Esophagus muscularis mucosa (tissue), 4 donors: ENCODE measurements around the gene BCKDHB. TPM values are rescaled to one million over a fixed set of nuclear protein-coding genes. Genes with fewer than 3 reads are reported as not detected.
"Not testable (repeated sequence)": the region's sequence is repeated elsewhere in the genome, so short reads cannot be mapped to it uniquely, and the experiment has no call there.

Experiments used
- DNase-seq: peaks from one replicate; pipeline ENCODE4 v3.0.0-alpha.2; 2017; ENCODE audit errors: extremely low spot score
- H3K27ac ChIP-seq, 4 donors: fragments of 200-600 bp; sonication (generic); replicated peaks in 1 of 4; 1 replicate in 3 of 4; 2 replicates in 1 of 4; pipeline ENCODE4 v1.5.1; 2016 to 2019; ENCODE audit warnings: mild to moderate bottlenecking in 1 of 4
- H3K27me3 ChIP-seq, 4 donors: fragments of 200-600 bp; sonication (generic); one replicate each; pipeline versions ENCODE4 v1.5.1 to v1.6.0; 2016 to 2019
- H3K36me3 ChIP-seq, 4 donors: fragments of 200-600 bp; sonication (generic); one replicate each; pipeline ENCODE4 v1.5.1; 2016 to 2019
- H3K4me1 ChIP-seq, 4 donors: fragments of 200-600 bp; sonication (generic); one replicate each; pipeline ENCODE4 v1.5.1; 2016 to 2019
- H3K4me3 ChIP-seq, 4 donors: fragments of 200-600 bp; sonication (generic); 1 replicate in 2 of 4; 2 replicates in 2 of 4; pipeline ENCODE4 v1.5.1; 2016 to 2019; ENCODE audit warnings: mild to moderate bottlenecking in 4 of 4, moderate library complexity in 1 of 4
- H3K9me3 ChIP-seq, 4 donors: fragments of 200-600 bp; sonication (generic); 1 replicate in 3 of 4; 2 replicates in 1 of 4; pipeline ENCODE4 v1.5.1; 2016 to 2019
- EP300 ChIP-seq: sonication (generic); formaldehyde crosslinking; IDR thresholded peaks from one replicate; pipeline ENCODE4 v1.6.1; 2017; ENCODE audit warnings: antibody characterized with exemption
- POLR2A ChIP-seq: fragments of 450-650 bp; IDR thresholded peaks from one replicate; pipeline ENCODE4 v1.6.1; 2017; ENCODE audit warnings: antibody characterized with exemption, moderate library complexity, mild to moderate bottlenecking, low read depth
- POLR2AphosphoS5 ChIP-seq, 2 donors: sonication (generic); formaldehyde crosslinking; IDR thresholded peaks; one replicate each; pipeline ENCODE4 v1.6.1; 2017; ENCODE audit warnings: antibody characterized with exemption in 2 of 2
- WGBS: methylation state at CpG from one replicate; pipeline ENCODE4 v1.1.5; 2018; 5-methylcytosine and 5-hydroxymethylcytosine counted together
- intact Hi-C: fragments of 100-400 bp; cut with DNase I; formaldehyde crosslinking; loops from one replicate; pipeline ENCODE4 v1.15.1; 2023
- total RNA-seq, 4 donors: library from RNA; depleted of rRNA; stranded (reverse); fragments of >200 nt; gene quantifications; one replicate each; pipeline versions ENCODE4 v1.1.0 to v1.2.1, GENCODE V29; 2016
- TF ChIP-seq, protein P1 (sequence below), 3 experiments: fragments of 200-600 bp in 2 of 3; fragments of 450-650 bp in 1 of 3; sonication (generic) in 2 of 3; IDR thresholded peaks; one replicate each; pipeline ENCODE4 v1.5.1; 2017 to 2019; ENCODE audit warnings: antibody characterized with exemption in 3 of 3, mild to moderate bottlenecking in 2 of 3, moderate library complexity in 1 of 3

BCKDHB gene
- total RNA-seq, 4 donors from 2014 or later = 12.2 to 26.2 (median 20.6) TPM

DNA sequence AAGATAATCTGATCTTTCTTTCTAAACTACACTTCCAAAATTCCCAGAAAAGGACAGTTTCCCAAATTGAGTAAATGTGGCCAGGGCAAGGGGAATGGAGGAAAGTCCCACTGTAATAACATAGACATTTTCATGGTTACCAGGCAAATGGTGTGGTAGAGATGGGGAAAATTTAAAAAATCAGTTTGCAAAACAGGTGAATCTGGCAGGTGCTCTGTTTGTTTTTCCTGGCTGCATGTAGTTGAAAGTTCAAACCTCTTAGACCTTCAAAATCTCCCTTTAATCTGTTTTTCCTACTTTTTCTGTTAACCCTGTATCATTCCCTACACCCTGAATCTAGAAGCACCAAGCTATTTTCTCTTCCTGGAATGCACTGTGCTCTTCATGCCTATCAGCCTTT lies 2.0 kb upstream of the BCKDHB start:
- peaks cover 6 to 17% (median 13%) of the 10 kb centered on the region in 4 donors for H3K4me1 ChIP-seq
- H3K27me3 ChIP-seq = no peaks in the 10 kb centered on the region
- intact Hi-C loops = loop anchor here (10.0 kb wide), 2 partner anchors 870 to 1650 kb away; partner anchors contain the start of genes HMGN3 and TENT5A
- H3K36me3 ChIP-seq = no peaks in the 10 kb centered on the region
- H3K9me3 ChIP-seq = no peaks in the 10 kb centered on the region
- TF ChIP-seq, protein P1, sequence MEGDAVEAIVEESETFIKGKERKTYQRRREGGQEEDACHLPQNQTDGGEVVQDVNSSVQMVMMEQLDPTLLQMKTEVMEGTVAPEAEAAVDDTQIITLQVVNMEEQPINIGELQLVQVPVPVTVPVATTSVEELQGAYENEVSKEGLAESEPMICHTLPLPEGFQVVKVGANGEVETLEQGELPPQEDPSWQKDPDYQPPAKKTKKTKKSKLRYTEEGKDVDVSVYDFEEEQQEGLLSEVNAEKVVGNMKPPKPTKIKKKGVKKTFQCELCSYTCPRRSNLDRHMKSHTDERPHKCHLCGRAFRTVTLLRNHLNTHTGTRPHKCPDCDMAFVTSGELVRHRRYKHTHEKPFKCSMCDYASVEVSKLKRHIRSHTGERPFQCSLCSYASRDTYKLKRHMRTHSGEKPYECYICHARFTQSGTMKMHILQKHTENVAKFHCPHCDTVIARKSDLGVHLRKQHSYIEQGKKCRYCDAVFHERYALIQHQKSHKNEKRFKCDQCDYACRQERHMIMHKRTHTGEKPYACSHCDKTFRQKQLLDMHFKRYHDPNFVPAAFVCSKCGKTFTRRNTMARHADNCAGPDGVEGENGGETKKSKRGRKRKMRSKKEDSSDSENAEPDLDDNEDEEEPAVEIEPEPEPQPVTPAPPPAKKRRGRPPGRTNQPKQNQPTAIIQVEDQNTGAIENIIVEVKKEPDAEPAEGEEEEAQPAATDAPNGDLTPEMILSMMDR (IDR thresholded peaks at IDR 0.05) = no peak
- no peak for TF ChIP-seq POLR2A
- H3K4me3 ChIP-seq = no peak overlapping the region
- no peak overlapping the region for H3K27ac ChIP-seq
- no peak for DNase-seq

DNA sequence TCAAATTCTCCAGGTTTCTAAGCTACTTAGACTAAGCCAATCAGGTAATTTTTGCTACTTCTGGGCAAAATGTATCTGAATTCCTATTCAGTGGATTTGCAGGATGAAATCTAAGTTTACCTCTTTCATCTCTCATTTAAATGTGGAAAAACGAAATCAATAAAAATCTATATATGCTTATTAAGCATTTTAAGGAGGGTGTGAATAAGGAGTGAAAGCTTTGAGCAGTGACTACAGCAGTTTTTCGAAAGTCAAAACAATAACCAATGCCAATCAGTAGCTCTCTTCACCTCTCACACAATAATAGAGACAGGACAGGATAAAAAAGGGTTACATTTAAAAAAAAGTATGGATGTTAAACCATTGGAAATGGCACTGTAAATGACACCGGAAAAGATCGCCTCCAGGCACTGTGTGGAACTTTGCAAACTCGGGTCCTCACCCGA lies 476 bp upstream of the BCKDHB start:
- no peak for TF ChIP-seq EP300
- TF ChIP-seq POLR2A = no peak
- TF ChIP-seq, protein P1 (IDR thresholded peaks at IDR 0.05) = no peak
- TF ChIP-seq POLR2AphosphoS5 (IDR thresholded peaks at IDR 0.05) = no peak
- no peak for DNase-seq
- intact Hi-C loops = loop anchor here (5.0 to 10.0 kb wide), 4 partner anchors 104 to 1649 kb away; partner anchors contain the start of genes ELOVL4, HMGN3, TENT5A and TTK
- WGBS = 3% methylated on average over 6 of the region's 6 CpGs
- no peaks in the 10 kb centered on the region for H3K9me3 ChIP-seq
- H3K4me3 ChIP-seq = peak overlapping the region; percentile 71 to 89 (median 84)
- no peaks in the 10 kb centered on the region for H3K36me3 ChIP-seq
- H3K27ac ChIP-seq = peak overlapping the region; percentile 89 to 97 (median 94)
- peaks cover 6 to 17% (median 13%) of the 10 kb centered on the region in 4 donors for H3K4me1 ChIP-seq
- H3K27me3 ChIP-seq = no peaks in the 10 kb centered on the region

- H3K27ac ChIP-seq, H3K9me3 ChIP-seq, H3K4me1 ChIP-seq, H3K4me3 ChIP-seq, intact Hi-C loops, DNase-seq, H3K36me3 ChIP-seq, H3K27me3 ChIP-seq: not testable (repeated sequence)
- WGBS = 97% methylated on average over 3 of the region's 3 CpGs
Measured at GRCh38 chr6:80122576-80122975, 16.1 kb downstream of the BCKDHB start.

DNA sequence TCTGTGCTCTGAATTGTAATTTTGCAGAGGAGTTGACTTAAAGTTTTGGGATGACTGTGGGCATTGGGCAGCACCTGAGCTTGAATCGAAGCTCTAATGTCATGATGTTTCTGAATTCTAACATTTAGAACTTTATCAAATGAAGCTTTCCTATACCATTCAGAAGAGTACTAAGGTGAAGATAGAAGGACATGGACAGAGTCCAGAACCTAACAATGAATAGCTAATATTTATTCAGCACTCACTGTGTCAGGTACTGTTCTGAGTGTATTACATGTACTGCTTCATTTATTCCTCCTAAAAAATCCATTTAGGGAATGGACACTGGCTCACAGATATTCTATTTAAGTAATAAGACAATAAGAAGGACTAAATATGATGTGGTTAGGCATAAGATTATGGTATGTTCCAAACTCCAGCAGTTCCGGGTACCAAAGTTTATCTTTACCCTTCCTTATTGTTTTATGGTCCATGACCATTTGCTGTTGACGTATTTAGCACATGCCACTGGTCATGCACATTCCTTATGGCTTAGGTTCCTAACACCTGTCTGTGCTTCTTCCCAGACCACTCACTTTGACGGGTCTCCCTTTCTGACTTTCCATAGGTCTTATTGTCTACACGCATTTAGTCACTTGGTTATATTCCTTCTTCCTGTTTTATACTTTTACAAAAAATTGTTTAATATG lies 20.3 kb downstream of the BCKDHB start:
- peaks cover 0 to 8% (median 4%) of the 10 kb centered on the region in 4 donors for H3K4me1 ChIP-seq
- H3K36me3 ChIP-seq = peaks cover 0 to 17% (median 7%) of the 10 kb centered on the region in 4 donors
- H3K27ac ChIP-seq = no peak overlapping the region
- no peaks in the 10 kb centered on the region for H3K27me3 ChIP-seq
- DNase-seq = no peak
- intact Hi-C loops = no loop called here
- 93% methylated on average over 5 of the region's 5 CpGs for WGBS
- H3K9me3 ChIP-seq = no peaks in the 10 kb centered on the region
- no peak overlapping the region for H3K4me3 ChIP-seq
- TF ChIP-seq EP300 (no peak), POLR2A (no peak)
- TF ChIP-seq, protein P1 (IDR thresholded peaks at IDR 0.05) = no peak

- no peak for DNase-seq
- intact Hi-C loops = no loop called here
- Histone ChIP-seq H3K4me1 (peaks cover 0 to 8% (median 7%) of the 10 kb centered on the region in 4 donors), H3K4me3 (no peak overlapping the region), H3K27me3 (no peaks in the 10 kb centered on the region), H3K27ac (no peak overlapping the region), H3K36me3 (peaks cover 0 to 23% (median 7%) of the 10 kb centered on the region in 4 donors), H3K9me3 (no peaks in the 10 kb centered on the region)
- WGBS = 87% methylated on average over 3 of the region's 3 CpGs
- TF ChIP-seq, protein P1 (IDR thresholded peaks at IDR 0.05) = no peak
- no peak for TF ChIP-seq EP300
- TF ChIP-seq POLR2A = no peak
- TF ChIP-seq POLR2AphosphoS5 (IDR thresholded peaks at IDR 0.05) = no peak
Measured at GRCh38 chr6:80129485-80129884, 23.0 kb downstream of the BCKDHB start.
